Measurements from ENCODE around the gene GPAT3.
A peak's percentile ranks its signal among the peaks of the same experiment; 100 is the strongest.
"Not testable (repeated sequence)": the region's sequence is repeated elsewhere in the genome, so short reads cannot be mapped to it uniquely, and the experiment has no call there.

Gene GPAT3

DNA sequence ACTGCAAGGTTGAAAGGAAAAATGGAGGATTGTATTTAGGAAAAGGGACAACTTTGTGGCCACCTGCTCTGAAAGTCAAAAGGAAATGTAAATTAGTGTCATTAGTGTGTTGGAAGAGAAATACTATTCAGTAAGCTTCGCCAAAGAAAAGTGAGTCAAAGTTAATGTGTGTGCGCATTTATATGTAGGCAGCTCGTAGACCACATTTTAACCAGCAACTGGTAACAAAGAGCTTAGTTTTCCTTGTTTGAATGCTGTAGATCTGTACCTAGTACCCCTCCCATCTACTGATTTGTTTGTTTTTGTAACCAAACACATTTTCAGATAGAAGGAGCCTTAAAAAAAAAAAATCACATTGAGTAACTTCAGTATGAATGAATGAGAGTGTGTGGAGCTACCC, 69.3 kb downstream of the GPAT3 start:
- no peak for DNase-seq

DNA sequence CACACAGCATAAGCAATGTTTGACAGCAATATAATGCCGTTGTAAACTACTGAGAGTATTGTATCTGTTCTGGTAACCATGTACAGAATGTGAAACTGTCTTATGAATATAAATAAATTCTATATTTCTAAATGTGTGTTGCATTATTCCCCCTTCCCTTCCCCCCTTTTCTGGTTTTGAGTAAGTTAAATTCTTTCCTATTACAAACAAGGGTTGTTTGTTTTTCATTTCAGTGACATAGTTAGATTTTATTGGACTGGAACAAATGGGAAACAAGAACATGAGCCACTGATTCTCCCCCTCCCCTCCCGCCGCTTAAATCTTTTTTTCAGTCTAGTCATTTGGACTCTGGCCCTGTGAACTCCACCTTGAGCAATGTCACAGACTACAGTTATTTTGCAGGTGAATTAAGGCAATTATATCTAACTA, 69.8 kb downstream of the GPAT3 start:
- no peak for DNase-seq

DNA sequence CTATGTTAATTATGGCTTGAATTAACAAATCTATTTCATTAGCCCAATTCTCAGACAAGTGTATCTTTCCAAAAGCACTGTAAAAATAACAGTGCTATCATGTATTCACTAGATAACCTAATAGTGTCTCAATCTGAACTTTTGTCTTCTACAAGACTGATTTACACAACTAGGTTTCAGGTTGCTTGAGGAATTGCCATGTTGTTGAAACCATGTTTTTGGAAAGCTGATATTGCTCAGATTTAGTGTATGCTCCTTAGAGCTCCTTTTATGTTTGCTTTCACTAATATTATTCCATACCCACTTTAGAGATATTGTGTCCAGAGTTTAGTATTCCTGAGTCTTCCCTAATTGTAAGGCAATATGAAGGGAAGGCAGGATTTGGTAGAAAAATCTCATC, 70.6 kb downstream of the GPAT3 start:
- no peak for DNase-seq

DNA sequence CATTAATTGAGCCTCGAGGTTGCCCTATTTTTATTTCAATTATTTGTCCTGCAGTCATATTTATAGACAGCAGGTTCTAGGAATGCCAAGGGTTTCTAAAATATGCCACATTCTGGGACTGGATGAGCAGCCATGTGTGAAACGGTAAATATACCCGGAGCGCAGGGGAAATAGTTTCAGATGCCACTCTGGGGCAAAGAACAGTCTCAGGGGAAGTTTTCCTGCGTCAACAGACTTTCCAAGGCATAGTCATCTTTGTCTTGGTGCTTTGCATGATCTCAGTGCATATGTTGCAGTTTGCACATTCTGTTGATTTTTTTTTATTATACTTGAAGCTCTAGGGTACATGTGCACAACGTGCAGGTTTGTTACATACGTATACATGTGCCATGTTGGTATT, 71.0 kb downstream of the GPAT3 start:
- no peak for DNase-seq

DNA sequence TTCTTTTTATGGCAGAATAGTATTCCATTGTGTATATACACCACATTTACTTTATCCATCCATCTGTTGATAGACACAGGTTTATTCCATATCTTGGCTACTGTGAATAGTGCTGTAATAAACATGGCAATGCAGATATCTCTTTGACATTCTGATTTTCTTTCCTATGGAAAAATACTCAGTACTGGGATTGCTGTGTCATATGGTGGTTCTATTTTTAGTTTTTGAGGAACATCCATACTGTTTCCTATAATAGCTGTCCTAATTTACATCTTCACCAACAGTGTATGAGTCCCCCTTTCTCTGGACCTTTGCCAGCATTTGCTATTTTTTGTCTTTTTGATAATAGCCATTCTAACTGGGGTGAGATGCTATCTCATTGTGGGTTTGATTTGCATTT, 73.5 kb downstream of the GPAT3 start:
- no peak for DNase-seq

DNA sequence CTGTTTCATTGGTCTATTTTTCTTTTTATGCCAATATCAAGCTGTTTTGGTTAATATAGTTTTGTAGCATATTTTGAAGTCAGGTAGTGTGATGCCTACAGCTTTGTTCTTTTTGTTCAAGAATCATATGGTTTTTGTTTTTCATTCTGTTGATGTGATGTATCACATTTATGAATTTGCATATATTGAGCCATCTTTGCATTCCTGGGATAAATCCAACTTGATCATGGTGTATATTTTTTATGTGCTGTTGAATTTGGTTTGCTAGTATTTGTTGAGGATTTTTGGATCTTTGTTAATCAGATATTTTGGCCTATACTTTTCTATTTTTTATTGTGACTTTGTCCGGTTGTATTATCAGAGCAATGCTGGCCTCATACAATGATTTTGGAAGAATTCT, 74.8 kb downstream of the GPAT3 start:
- DNase-seq, result no peak

DNA sequence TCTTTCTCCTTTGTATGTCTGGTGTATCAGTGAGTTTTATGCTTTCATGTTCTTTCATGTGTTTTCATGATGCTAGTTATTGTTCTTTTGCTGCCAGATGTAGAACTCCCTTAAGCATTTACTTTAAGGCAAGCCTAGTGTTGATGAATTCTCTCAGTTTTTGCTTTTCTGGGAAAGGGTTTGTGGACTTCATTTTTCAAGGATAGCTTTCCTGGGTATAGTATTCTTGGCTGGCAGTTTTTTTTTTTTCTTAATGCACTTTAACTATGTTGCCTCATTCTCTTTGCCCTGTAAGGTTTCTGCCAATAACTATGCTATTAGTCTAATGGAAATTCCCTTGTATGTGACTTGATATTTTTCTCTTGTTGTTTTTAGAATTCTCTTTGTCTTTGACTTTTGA, 77.1 kb downstream of the GPAT3 start:
- DNase-seq, result no peak

DNA sequence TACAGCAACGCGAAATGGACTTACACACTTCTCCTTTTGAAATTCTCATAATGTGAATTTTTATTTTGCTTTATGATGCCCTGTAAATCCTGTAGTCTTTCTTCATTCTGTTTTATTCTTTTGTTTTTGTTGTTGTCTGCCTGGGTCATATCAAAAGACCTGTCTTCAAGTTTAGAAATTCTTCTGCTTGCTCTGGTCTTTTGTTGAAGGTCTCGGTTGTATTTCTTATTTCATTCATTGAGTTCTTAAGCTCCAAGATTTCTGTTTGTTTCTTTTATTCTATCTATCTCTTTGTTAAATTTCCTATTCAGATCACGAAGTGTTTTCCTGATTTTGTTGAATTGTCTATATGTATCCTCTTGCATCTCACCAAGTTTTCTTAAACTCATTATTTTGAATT, 78.1 kb downstream of the GPAT3 start:
- no peak for DNase-seq

DNA sequence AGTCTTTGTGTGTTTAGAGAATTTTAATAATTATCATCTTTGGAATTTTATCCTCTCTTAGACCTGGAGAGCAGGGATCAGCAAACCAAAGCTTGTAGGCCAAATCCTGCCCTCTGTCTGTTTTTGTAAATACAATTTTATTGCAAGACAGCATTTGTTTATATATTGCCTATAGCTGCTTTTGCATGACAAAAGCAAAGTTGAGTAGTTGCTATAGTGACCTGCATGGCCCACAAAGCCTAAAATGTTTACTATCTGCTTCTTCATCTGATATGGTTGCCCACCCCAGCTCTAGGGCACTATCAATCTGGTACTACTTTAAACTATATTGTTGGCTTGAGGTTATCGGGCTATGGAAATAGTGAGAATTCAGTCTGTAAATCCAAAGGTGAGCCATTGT, 80.3 kb downstream of the GPAT3 start:
- DNase-seq, result no peak

DNA sequence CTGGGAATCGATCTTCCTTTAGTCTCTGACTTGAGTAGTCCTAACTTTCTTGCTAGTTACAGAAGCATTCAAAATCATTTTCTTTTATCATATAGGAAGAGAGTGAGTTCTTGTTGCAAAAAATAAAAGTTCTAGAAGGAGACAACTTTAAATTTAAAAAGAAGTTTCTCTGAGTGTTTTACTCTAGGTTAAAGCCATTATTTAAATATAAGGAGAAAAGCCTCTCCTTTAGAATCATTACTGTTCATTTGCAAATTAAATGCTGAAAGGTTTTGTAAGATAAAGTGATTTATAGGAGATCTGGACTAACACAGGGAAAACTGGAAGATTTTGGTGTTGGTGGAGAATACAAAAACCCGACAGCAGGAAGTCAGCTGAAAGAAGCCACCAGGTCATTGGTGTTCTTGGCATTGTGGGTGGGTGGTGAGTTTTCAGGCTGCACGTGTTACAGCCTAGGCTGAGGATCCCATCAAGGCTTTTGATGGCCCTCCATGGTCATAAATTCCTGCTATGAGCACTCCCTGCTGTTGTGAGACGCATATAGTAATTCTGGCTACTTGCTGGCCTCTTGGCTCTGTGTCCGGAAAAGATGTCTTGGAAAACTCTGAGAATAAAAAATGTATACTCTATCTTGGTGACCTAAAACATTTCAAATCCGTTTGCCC, 81.6 kb downstream of the GPAT3 start:
- no peak for DNase-seq

DNA sequence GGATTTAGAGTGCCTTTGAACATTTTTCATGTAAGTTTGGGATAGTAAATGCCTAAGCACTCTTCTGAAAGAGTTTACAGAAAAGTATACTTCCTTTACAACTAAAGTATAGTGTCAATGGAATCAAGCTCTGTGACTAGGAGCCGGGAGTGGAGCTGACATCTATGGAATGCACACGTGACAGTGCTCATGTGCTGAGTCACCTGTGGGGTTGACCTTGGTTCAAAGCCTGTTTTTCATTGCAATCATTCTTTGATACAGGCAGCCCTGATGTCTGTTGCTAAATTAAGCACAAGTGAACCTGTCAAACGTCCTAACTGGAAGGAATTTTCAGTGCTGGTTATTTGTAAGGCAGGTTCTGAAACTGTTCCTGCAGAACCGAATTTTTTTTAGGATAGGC, 82.5 kb downstream of the GPAT3 start:
- DNase-seq, result no peak

DNA sequence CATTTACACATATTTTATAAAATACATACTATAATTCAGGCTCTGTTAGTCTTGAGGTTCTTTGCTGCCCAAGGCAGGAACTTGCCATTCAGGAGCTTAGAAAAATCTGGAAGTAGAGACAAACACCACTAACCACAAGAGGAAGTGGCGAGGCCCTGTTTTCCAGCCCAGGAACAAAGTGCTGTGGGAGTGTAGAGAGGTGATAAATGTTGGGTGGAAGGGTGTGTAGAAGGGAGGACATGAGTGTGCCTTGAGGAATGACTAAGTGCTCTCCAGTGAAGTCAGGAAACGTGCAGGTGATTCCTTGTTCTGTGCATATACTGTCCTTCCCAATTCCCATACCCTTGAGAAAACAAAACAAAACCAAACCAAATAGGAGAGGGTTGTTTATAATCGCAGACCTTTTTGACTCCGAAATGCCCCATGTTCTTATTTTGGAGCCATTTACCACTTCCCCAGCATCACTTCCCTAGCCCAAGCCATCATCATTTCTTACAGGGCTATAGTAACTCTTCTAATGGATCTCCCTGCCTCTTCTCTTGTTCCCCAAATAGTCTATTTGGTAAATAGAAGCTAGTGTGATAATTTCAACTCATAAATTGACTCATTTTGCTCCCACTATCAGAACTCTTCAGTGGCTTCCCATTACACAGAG, 83.2 kb downstream of the GPAT3 start:
- DNase-seq, result peak; percentile 22

DNA sequence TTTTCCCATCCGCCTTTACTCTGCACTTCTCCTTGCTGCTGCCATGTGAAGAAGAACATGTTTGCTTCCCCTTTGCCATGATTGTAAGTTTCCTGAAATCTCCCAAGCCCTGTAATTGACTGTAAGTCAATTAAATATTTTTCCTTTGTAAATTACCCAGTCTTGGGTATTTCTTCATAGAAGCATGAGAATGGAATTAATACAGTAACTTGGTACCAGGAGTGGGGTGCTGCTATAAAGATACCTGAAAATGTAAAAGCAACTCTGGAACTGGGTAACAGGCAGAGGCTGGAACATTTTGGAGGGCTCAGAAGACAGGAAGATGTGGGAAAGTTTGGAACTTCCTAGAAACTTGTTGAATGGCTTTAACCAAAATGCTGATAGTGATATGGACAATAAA, 86.2 kb downstream of the GPAT3 start:
- DNase-seq, result not testable (repeated sequence)

DNA sequence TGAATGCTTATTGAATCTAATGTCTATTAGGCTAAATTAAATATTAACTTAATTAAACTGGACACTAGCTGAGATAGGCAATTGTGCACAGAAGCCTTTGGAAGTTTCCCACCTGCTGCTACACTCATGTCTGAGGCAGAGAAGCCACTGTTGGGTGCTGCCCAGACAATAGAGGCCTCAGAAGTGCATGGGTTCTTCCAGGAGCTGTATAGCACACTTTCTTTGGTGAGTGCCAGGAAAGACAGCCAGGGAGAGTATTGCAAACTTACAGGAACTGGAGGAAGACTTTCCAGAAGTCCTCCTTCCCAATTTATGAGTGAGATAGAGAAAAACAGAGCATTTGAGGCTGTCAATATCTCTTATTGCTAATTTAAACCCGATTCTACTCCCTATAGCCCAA, 89.9 kb downstream of the GPAT3 start:
- DNase-seq, result no peak

DNA sequence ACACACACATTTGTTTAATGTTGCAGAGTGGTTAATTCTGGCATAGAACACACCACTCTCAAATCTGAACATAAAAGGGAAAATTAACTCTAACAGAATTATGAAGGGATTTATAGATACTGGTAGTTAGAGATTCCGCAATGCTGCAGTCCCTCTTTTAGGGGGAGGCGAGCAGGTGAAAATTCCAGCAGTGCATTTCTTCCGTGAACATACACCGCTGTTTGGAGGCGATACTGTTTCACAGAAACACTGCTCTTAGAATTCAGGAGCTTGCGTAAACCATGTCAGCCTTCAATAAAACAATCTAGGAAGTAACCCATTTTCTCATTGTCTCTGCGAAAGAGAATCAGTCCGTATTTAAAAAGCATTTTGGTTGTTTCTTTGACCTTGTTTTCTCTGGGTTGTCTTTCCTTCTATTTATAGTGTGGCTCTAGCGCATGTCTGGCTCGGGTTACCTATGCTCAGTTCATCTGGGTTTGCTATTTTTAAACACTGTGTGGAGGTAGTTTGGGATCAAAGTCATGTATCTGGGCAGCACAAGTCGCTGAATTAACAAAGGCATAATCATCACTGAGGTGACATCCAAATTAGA, 90.4 kb downstream of the GPAT3 start:
- no peak for DNase-seq

DNA sequence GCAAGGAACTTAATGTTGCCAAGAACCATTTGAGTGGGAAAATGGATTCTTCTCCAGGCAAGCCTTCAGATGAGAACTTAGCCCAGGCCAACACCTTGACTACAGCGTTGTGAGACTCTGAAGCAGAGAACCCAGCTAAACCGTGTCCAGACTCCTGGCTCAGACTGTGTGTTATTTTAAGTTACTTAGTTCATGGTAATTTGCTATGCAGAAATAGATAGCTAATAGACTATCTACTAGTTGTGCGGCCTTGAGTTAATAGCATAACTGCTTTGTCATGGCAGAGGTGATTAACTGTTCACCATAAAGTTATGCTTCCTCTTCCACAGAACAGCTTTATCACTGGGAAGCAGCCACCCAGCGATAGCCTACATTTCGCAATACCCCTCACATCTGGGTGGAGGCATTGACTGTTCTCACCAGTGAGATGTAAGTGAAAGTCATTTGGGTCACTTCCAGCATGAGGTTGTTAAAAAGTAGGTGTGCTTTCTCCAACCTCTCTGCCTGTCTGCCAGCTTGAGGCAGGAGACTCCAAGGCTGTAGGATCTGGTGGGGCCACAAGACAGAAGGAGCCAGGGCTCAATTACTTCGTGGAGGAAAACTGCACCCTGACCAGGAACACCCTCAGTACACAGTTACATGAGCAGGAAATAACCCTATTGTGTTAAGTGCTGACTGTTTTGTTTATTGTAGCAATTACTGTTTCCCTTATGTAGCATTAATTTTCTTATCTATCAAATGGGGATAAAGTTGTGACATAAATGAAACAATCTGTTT, 94.2 kb downstream of the GPAT3 start:
- peak; percentile 66 for DNase-seq

DNA sequence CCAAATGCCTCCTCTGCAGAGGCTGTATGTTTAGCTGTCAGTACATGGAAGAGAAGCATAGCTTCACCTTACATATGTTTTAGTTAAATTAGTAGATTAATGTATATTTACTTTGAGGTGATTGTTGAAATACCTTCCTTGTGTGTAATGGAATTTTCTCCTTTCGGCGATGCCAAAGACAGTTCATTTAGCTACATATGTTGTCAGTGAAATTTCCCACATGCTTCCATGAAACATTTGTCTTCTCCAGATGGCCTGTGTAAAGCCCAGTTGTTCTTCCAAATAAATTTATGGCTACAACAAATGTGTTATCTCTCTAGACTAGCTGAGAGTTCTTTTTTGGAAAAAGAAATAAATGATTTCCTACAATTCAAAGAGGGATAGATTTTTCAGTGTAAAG, 95.2 kb downstream of the GPAT3 start:
- DNase-seq, result no peak

DNA sequence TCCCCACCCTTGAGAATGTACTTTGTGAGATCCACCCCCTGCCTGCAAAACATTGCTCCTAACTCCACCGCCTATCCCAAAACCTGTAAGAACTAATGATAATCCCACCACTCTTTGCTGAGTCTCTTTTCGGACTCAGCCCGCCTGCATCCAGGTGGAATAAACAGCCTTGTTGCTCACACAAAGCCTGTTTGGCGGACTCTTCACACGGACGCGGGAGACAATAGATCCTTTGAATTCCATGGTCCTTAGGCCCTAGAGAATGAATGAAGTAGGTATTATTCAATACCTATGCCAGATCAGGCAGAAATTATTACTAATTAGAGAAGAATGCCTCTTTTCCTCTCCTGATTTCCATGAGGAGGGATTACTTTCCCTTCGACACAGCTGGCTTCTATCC, 101.0 kb downstream of the GPAT3 start:
- no peak for DNase-seq

DNA sequence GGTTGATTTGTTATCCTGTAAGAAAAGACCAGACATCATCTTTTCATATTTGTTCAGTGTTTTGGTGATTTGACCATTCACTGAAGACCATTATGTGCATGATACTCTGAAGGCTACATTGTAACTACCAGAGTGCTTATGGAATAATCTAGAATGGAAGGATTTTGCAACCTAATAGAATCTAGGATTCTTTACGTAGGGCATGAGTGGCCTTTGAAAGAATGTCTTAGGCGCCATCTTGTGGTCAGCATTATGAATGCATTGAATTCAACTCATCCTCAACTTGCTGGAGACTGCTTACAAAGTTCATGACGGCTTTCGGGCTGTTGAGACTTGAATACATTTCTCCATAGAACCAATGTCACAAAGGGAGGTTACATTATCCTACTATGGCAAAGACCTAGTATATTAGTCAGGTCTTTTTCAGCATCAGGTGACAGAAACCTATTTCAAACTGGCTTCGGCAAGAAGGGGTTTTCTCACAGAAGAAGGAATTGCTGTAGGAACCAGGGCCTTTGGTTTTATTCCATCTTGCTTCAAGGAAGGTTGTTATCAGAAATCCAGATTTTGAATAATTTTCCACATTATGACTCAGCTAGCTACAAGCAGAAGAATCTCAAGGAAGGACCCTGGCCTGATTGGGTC, 104.1 kb downstream of the GPAT3 start:
- peak; percentile 34 for DNase-seq

DNA sequence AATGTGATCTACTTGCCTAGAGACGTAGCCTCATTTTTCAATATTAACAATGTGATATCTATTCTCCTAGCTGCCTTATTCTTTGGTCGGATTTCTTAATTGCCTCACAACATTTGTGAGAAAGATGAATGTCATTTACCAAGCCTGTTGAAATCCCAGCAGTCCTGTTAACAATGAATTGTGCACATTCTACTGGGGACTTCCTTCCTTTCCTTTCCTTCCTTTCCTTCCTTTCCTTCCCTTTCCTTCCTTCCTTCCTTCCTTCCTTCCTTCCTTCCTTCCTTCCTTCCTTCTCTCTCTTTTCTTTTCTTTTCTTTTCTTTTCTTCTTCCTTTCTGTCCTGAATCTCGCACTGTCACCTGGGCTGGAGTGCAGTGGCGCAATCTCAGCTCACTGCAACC, 107.1 kb downstream of the GPAT3 start:
- DNase-seq, result no peak

DNA sequence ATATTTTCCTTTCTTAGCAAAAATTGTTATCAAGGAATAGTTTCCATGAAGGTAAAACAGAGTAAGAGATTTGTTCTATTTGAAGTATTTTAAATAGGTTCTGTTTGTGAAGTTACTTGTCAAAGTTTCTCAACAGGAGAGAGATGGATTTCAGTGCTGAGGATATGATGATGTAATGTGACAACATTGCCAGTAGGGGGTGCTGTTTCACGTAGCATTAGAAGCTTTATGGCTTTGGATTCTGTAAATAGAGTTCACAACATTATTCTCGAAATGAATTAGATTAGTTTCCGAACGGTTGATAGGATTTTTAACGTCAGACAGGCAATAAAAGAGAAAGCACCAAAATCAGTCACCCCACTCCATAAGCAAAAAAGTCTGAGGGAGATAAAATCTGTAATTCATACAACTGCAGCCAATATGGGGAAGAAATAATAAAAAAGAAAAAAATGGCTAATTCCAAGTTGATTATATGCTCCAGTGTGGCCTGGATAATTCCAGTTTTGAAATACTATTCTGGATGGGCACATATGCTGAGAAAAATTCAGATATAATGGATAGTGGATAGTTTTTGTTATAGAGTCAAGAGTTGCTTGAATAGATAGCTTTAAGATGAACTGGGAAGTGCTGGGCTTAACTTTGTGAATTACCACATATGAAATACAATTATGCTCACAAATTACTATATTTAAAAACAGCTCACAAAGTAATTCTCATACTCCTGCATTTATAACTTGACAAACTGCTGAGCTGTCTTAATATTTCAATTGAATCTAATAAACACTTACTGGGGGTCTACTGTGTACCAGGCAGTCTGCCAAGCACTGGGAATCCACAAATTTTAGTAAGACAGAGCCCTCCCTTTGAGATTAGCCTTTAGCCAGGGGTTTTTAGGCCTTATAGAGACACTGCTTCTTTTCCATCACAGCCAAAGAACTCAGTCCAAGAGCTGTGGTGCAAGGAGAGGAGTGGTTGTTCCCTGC, 109.1 kb downstream of the GPAT3 start:
- no peak for DNase-seq

All from CD4-positive, alpha-beta T cell treated with Interleukin-15 for 1 hour (primary cell).